Chondrocyte (in vitro differentiated cells): ENCODE data around the gene ELMO3. TPM values are rescaled to one million over a fixed set of nuclear protein-coding genes. Genes with fewer than 3 reads are reported as not detected.

Source experiments
- DNase-seq: peaks from one replicate; pipeline ENCODE4 v3.0.0; 2021; ENCODE audit warnings: mixed read lengths, low spot score
- H3K27ac Mint-ChIP-seq: one replicate; pipeline ENCODE4 v1.8.0; 2021; ENCODE audit warnings: mild to moderate bottlenecking, moderate library complexity, mixed read lengths; ENCODE audit not compliant: unreplicated experiment
- H3K27me3 Mint-ChIP-seq: 2 replicates; pipeline ENCODE4 v1.8.0; 2021; ENCODE audit warnings: low read depth, mixed read lengths
- H3K36me3 Mint-ChIP-seq: 2 replicates; pipeline ENCODE4 v1.8.0; 2021; ENCODE audit warnings: low read depth, mixed read lengths
- H3K4me1 Mint-ChIP-seq: 2 replicates; pipeline ENCODE4 v1.8.0; 2021; ENCODE audit warnings: low read depth, mild to moderate bottlenecking, mixed read lengths
- H3K4me3 Mint-ChIP-seq: one replicate; pipeline ENCODE4 v1.8.0; 2021; ENCODE audit warnings: mild to moderate bottlenecking, moderate library complexity, mixed read lengths; ENCODE audit not compliant: unreplicated experiment
- H3K9me3 Mint-ChIP-seq: 2 replicates; pipeline ENCODE4 v1.8.0; 2021; ENCODE audit warnings: low read depth, mixed read lengths
- total RNA-seq: library from RNA; stranded (reverse); gene quantifications from 3 replicates; pipeline ENCODE4 v1.2.1, GENCODE V29; 2021
- TF ChIP-seq, protein P1 (sequence below): fragments of 200-600 bp; sonication (generic); IDR thresholded peaks from 2 replicates; pipeline ENCODE4 v1.5.0; 2021; ENCODE audit warnings: antibody characterized with exemption, mild to moderate bottlenecking, moderate library complexity

The ELMO3 gene
- total RNA-seq, 1 donor from 2014 or later: 1.1 TPM

DNA sequence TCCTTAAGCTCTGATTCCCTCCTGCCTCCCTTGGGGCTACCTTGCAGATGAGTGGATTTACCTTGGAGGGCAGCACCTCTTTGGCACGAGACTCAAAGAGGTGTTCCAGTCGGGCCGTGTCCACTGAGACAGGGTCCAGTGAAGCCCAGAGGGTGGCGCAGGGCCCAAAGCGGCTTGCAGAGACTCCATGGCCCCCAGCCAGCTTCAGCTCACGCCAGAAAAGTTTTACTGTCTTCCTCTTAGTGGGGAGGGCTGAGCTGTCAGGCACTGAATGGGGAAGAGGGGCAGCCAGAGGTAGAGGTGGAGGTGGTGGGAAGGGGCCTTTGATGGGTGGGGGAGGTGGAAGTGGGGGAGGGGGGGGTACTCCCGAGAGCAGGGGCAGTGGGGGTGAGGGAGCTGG is 34.7 kb downstream of the ELMO3 start:
- Mint-ChIP-seq H3K4me1 (no peaks in the 10 kb centered on the region), H3K9me3 (no peaks in the 10 kb centered on the region), H3K27me3 (no peaks in the 10 kb centered on the region), H3K4me3 (no peak overlapping the region), H3K27ac (no peak overlapping the region), H3K36me3 (peaks cover 33% of the 10 kb centered on the region)
- TF ChIP-seq, protein P1, sequence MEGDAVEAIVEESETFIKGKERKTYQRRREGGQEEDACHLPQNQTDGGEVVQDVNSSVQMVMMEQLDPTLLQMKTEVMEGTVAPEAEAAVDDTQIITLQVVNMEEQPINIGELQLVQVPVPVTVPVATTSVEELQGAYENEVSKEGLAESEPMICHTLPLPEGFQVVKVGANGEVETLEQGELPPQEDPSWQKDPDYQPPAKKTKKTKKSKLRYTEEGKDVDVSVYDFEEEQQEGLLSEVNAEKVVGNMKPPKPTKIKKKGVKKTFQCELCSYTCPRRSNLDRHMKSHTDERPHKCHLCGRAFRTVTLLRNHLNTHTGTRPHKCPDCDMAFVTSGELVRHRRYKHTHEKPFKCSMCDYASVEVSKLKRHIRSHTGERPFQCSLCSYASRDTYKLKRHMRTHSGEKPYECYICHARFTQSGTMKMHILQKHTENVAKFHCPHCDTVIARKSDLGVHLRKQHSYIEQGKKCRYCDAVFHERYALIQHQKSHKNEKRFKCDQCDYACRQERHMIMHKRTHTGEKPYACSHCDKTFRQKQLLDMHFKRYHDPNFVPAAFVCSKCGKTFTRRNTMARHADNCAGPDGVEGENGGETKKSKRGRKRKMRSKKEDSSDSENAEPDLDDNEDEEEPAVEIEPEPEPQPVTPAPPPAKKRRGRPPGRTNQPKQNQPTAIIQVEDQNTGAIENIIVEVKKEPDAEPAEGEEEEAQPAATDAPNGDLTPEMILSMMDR: no peak
- DNase-seq: no peak

DNA sequence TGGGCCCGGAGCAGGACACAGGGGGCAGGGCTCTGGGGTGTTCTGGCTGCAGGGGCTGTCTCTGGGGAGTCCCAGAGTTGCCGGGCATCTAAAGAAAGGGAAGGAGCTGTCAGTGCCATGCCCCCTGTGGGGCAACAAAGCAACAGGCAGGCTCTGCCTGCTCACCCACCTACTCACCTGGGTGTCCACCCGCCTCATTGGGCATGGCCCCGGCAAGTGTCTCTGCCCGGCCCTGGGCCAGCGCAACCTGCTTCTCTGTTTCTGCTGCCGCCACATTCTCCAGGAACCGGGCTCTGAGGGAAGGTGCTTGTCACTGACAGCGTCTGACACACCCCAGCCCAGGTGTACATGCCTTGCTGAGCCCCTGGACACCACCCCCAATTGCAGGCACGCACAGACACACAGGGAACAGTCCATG is 35.3 kb downstream of the ELMO3 start:
- TF ChIP-seq, protein P1: no peak
- no peaks in the 10 kb centered on the region for H3K9me3 Mint-ChIP-seq
- no peak overlapping the region for H3K4me3 Mint-ChIP-seq
- H3K27me3 Mint-ChIP-seq: no peaks in the 10 kb centered on the region
- no peaks in the 10 kb centered on the region for H3K4me1 Mint-ChIP-seq
- no peak for DNase-seq
- H3K36me3 Mint-ChIP-seq: peaks cover 31% of the 10 kb centered on the region
- no peak overlapping the region for H3K27ac Mint-ChIP-seq

DNA sequence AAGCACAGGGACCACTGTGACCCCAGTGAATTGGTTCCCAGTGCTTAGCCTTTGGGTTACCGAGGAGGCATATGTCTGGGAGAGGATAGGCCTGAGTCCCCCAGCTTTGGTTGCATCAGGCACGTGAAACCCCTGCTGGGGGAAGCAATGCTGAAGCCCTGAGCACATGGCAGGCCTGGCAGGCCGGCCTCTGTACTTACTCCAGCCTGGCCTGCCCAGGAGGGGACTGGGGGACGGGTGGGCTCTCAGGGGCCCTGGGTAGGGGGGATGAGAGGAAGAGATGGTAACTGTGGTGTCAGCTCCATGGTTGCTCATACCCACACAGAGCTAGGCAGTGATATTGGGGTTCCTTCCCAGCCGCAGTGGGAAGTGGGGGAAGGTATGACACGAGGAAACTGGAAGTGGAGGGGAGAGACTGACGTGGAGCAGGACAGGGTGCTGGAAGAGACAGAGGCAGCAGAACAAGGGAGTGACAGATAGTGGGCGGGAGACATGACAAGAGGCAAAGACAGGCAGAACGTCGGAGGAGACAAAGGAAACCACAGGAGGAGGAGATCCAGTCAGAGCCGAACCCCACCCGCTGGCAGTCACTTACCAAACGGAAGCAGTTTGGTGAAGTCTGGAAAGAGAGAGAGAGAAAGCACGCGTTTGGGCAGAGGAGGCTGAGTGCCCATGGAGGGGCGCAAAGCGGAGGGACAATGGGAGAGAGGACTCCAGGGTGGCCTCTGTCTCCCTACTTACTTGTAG is 37.1 kb downstream of the ELMO3 start:
- Mint-ChIP-seq H3K4me3 (no peak overlapping the region), H3K9me3 (no peaks in the 10 kb centered on the region), H3K4me1 (peaks cover 13% of the 10 kb centered on the region), H3K27me3 (no peaks in the 10 kb centered on the region), H3K27ac (peak overlapping the region; percentile 59), H3K36me3 (peaks cover 21% of the 10 kb centered on the region)
- no peak for DNase-seq
- TF ChIP-seq, protein P1: no peak

DNA sequence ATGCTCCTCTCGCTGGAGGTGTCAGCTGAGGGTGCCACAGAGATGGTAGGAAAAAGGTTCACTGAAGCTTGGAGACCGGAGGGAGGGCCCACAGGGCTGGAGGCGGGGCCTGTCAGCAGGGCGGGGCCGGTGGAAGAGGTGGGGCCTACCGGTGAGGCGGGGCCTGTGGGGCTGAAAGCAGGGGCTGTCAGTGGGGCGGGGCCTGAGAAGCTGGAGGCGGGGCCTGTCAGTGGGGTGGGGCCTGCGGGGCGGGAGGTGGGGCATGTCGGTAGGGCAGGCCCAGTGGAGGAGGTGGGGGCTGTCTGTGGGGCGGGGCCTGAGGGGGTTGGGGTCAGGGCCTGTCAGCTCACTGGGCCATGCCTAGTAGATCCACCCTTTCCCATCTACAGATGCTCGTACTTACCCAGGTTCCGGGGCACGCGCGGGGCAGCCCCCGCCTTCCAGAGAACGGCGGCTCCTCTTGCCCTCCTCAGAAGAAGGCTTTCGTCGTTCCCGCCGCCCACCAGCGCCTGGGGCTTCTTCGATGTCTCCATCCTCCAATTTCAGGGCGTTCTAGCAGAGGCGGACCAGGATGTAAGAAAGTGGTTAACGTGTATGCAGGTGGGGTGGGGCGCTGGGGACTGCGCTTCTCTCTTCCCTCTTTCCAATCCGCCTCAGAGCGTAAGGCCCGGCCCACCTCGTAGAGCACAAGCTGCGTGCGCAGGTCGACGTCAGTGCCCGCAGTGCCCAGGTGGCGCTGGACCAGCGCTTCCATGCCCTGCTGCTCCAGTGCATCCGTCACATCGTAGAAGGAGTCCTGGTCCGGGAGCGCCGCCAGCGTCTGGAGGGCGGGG is 37.8 kb downstream of the ELMO3 start:
- peaks cover 21% of the 10 kb centered on the region for H3K36me3 Mint-ChIP-seq
- TF ChIP-seq, protein P1: no peak
- H3K4me1 Mint-ChIP-seq: peaks cover 21% of the 10 kb centered on the region
- no peaks in the 10 kb centered on the region for H3K27me3 Mint-ChIP-seq
- DNase-seq: no peak
- H3K9me3 Mint-ChIP-seq: no peaks in the 10 kb centered on the region
- no peak overlapping the region for H3K27ac Mint-ChIP-seq
- H3K4me3 Mint-ChIP-seq: no peak overlapping the region

DNA sequence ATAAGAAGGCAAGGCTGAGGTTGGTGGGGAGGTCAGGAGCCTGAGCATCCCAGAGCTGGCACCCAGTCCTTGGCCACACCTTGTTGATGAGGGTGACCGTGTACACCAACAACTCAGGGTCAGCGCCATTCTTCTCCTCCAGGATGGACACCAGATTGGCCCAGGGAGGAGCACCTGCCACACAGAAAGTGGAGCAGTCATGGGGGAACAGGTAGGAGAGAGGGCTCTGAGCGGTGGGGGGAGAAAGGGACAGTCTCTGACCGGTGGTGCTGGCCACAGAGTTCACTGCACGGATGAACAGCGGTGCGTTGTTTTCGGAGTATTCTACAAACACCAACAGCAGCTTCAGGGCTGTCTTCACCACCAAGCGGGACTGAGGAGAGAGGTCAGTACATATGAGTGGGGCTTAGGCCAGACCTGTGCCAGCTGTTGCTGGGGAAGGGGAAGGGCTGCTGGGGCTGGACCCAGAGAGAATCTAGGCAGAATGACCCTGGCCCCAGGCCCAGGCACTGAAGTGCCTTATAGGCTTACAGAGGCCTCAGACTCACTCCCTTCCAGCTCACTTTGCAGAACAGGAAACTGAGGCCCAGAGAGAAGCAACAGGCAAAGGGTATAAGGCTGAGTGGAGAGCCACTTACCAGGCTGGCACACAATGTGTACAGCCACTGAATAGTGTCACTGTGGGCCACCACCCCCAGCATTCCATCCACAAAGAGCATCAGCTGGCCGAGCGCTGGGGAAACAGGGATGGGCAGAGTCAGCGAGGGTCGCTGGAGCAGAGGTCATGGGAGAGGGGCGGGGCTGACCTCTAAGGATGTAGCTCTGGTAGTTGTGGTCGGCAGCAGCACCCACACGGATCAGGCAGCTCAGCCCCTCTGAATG is 38.7 kb downstream of the ELMO3 start:
- Mint-ChIP-seq H3K9me3 (no peaks in the 10 kb centered on the region), H3K4me1 (peaks cover 29% of the 10 kb centered on the region), H3K4me3 (no peak overlapping the region), H3K27ac (no peak overlapping the region), H3K27me3 (no peaks in the 10 kb centered on the region), H3K36me3 (peaks cover 21% of the 10 kb centered on the region)
- DNase-seq: peak; percentile 84
- TF ChIP-seq, protein P1: no peak
